Adrenal gland (tissue), 12 donors: Measurements from ENCODE around the gene INO80E. TPM values are rescaled to one million over a fixed set of nuclear protein-coding genes. Genes with fewer than 3 reads are reported as not detected.

Experiments used
- DNase-seq, 7 donors: peaks; one replicate each; pipeline ENCODE4 v3.0.0-alpha.2; 2019 to 2020
- H3K27ac ChIP-seq, 5 donors: fragments of 200-600 bp; sonication (generic) in 4 of 5; 1 replicate in 3 of 5; 2 replicates in 2 of 5; pipeline versions ENCODE4 v1.5.1 to v1.8.0; 2016 to 2020; ENCODE audit warnings: mild to moderate bottlenecking in 1 of 5
- H3K27me3 ChIP-seq: fragments of 200-600 bp; 2 replicates; pipeline ENCODE4 v1.8.0; 2021
- H3K36me3 ChIP-seq, 2 donors: fragments of 200-600 bp; replicated peaks in 1 of 2; 1 replicate in 1 of 2; 2 replicates in 1 of 2; pipeline versions ENCODE4 v1.5.1 to v1.8.0; 2018 to 2022
- H3K4me1 ChIP-seq, 2 donors: fragments of 200-600 bp; replicated peaks in 1 of 2; 1 replicate in 1 of 2; 2 replicates in 1 of 2; pipeline versions ENCODE4 v1.5.1 to v1.8.0; 2018 to 2021
- H3K4me3 ChIP-seq, 4 donors: fragments of 200-600 bp; sonication (generic) in 3 of 4; one replicate each; pipeline ENCODE4 v1.5.1; 2016 to 2018
- H3K9me3 ChIP-seq, 3 donors: fragments of 200-600 bp; sonication (generic) in 1 of 3; replicated peaks in 1 of 3; 1 replicate in 2 of 3; 2 replicates in 1 of 3; pipeline versions ENCODE4 v1.5.1 to v1.8.0; 2016 to 2021
- CTCF ChIP-seq, 6 experiments: fragments of 450-650 bp in 4 of 6; fragments of 200-600 bp in 2 of 6; sonication (generic) in 1 of 6; IDR thresholded peaks; 1 replicate in 5 of 6; 2 replicates in 1 of 6; pipeline versions ENCODE4 v1.5.1 to v1.8.0; 2016 to 2021; ENCODE audit warnings: antibody characterized with exemption in 6 of 6, mild to moderate bottlenecking in 2 of 6, moderate library complexity in 1 of 6
- POLR2A ChIP-seq, 2 donors: fragments of 450-650 bp; IDR thresholded peaks; one replicate each; pipeline ENCODE4 v1.6.1; 2017; ENCODE audit warnings: antibody characterized with exemption in 2 of 2, mild to moderate bottlenecking in 2 of 2, moderate library complexity in 1 of 2
- WGBS, 4 donors: extraction: QIAGEN DNeasy Blood & Tissue Kit in 2 of 4; methylation state at CpG; one replicate each; pipeline versions ENCODE4 v1.1.5 to v1.1.7; 2013 to 2017; 5-methylcytosine and 5-hydroxymethylcytosine counted together
- intact Hi-C, 2 donors: fragments of 100-400 bp; cut with DNase I; formaldehyde crosslinking; loops; one replicate each; pipeline versions ENCODE4 v1.14.1 to v1.15.0; 2022 to 2023
- polyA plus RNA-seq, 3 donors: library from polyadenylated mRNA; stranded (reverse); fragments of 200-250 nt in 2 of 3; fragments of 350-450 nt in 1 of 3; fragmentation: Illumina TruSeq in 1 of 3; extraction: RNeasy Lipid Tissue Mini Kit (QIAGEN cat#74804) in 1 of 3; gene quantifications; one replicate each; pipeline ENCODE4 v1.2.3, GENCODE V29; 2013 to 2014
- total RNA-seq, 9 donors: library from RNA; depleted of rRNA in 4 of 9; stranded (reverse); fragments of >200 nt in 4 of 9; fragments of 120-200 nt in 1 of 9; fragmentation: NEBNext Ultra II Directional in 1 of 9; extraction: Animal tissue kit (Norgen Biotek cat#: 25700) in 1 of 9; gene quantifications; one replicate each; pipeline versions ENCODE4 v1.1.0 to v1.2.4, GENCODE V29; 2013 to 2023
- donor health status: healthy with polysubstance abuse.
- donor health status: Bipolar disorder and iron deficiency.
- donor health status: DM: yes; HTN: yes; CAD: no.
- donor health status: DM: no; HTN: no; CAD: no.
- donor health status: DM: no; HTN: no; CAD: no.
- donor health status: DM: yes; HTN: yes; CAD: no.

Gene INO80E
- total and polyA plus RNA-seq, 12 donors = 31.8 to 362 (median 73.4) TPM

GRCh38 chr16:30004424-30004776, 8.4 kb downstream of the INO80E start:
- H3K4me1 ChIP-seq = no peaks in the 10 kb centered on the region
- H3K4me3 ChIP-seq = no peak overlapping the region
- H3K27me3 ChIP-seq = no peaks in the 10 kb centered on the region
- H3K9me3 ChIP-seq = no peaks in the 10 kb centered on the region
- TF ChIP-seq POLR2A (IDR thresholded peaks at IDR 0.05) (no peak), CTCF (IDR thresholded peaks at IDR 0.05) (no peak)
- H3K36me3 ChIP-seq = peaks cover 0 to 5% of the 10 kb centered on the region in 2 donors
- no peak overlapping the region for H3K27ac ChIP-seq
- DNase-seq = no peak
- 71 to 84% (median 77%) methylated on average over 6 to 19 of the region's 19 CpGs for WGBS, 4 donors
- intact Hi-C loops = loop anchor here in 1 of 2 donors (5.0 kb wide), 1 partner anchor 132 kb away; no protein-coding TSS in a partner anchor

- Histone ChIP-seq H3K4me3 (no peak overlapping the region), H3K4me1 (no peaks in the 10 kb centered on the region), H3K27ac (no peak overlapping the region), H3K27me3 (peaks cover 3% of the 10 kb centered on the region), H3K9me3 (no peaks in the 10 kb centered on the region), H3K36me3 (peaks cover 0 to 5% of the 10 kb centered on the region in 2 donors)
- intact Hi-C loops = loop anchor here in 1 of 2 donors (5.0 kb wide), 1 partner anchor 133 kb away; no protein-coding TSS in a partner anchor
- no peak for DNase-seq
- 43 to 66% (median 49%) methylated on average over 5 to 11 of the region's 11 CpGs for WGBS, 4 donors
- no peak for TF ChIP-seq POLR2A (IDR thresholded peaks at IDR 0.05)
- TF ChIP-seq CTCF (IDR thresholded peaks at IDR 0.05) = no peak
Measured at GRCh38 chr16:30004811-30005242, 8.8 kb downstream of the INO80E start.

DNA sequence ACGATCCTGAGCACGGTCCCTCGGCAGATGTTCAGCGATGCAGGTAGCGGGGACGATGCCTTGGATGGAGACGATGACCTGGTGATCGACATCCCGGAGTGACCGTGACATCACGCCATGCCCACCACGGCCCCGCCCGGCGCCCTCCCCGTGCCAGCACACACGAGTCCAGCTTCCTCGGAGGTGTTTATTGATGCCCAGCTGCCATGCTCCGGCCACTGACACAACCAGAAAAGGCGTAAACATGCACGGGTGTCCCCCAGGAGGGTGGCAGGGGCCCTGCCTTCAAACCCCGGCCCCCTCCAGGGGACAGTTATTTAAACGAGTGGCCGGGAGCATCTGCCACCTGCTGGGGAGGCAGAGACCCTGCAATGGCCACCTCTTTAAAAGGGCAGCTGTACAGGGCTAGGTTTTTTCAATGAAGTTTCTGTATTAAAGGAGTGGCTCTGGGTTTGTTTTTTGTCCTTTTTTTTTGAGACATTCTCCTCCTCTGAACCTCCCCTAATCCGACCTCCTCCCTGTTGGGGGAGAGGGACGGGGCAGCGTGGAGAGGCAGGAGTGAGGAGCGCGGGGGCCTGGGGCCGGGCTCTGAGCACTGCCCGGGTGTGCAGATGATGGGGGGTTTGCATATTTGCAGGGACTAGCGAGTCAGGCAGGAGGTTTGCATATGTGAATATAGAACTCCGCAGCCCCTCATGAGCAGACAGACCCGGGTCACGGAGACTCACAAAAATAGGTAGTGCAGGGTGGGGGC, 9.5 kb downstream of the INO80E start:
- WGBS, 4 donors = 49 to 78% (median 61%) methylated on average over 7 to 35 of the region's 35 CpGs
- no peak overlapping the region for H3K4me3 ChIP-seq
- intact Hi-C loops = no loop called here

DNA sequence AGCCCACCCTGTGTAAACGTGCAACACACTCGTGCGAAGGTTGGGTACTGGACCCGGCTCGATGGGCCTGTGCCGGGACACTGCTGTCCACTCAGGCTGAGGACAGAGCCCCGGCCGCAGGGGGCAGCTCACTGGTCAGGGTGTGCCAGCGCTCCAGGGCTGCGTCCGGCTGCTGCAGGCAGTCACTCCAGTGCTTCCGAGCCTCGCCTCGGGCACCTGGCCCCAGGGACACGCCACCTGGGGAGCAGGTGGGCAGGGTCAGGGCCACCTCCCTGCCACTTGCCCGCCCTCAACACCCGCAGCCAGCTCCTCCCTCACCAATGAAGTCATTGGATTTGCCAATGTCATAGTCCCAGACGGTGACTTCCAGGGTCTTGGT, 10.0 kb downstream of the INO80E start:
- 66 to 79% (median 75%) methylated on average over 3 to 18 of the region's 18 CpGs for WGBS, 4 donors
- Histone ChIP-seq H3K9me3 (no peaks in the 10 kb centered on the region), H3K27me3 (peaks cover 15% of the 10 kb centered on the region), H3K27ac (no peak overlapping the region), H3K4me1 (peaks cover 7% of the 10 kb centered on the region in 2 donors), H3K4me3 (no peak overlapping the region), H3K36me3 (peaks cover 0 to under 1% of the 10 kb centered on the region in 2 donors)
- no peak for TF ChIP-seq CTCF (IDR thresholded peaks at IDR 0.05)
- TF ChIP-seq POLR2A (IDR thresholded peaks at IDR 0.05) = no peak
- intact Hi-C loops = no loop called here
- DNase-seq = no peak

More for the DNA sequence above, 9.5 kb downstream of the INO80E start:
- peaks cover 0 to 5% of the 10 kb centered on the region in 2 donors for H3K36me3 ChIP-seq
- H3K9me3 ChIP-seq = no peaks in the 10 kb centered on the region
- no peak overlapping the region for H3K27ac ChIP-seq
- peaks cover 10% of the 10 kb centered on the region for H3K27me3 ChIP-seq
- peaks cover under 1% of the 10 kb centered on the region in 2 donors for H3K4me1 ChIP-seq
- peak in 6 of 7 donors; percentile 45 to 63 (median 55) for DNase-seq
- TF ChIP-seq POLR2A (IDR thresholded peaks at IDR 0.05) (no peak), CTCF (IDR thresholded peaks at IDR 0.05) (peak; percentile 72 to 87 (median 80))
